HEK293T (cell line): ENCODE data around the gene MZB1.

Experiments
- ARNT ChIP-seq: fragments of 450-650 bp; IDR thresholded peaks from 2 replicates; pipeline ENCODE4 v1.6.1; 2017; ENCODE audit warnings: mild to moderate bottlenecking
- BHLHE40 ChIP-seq: fragments of 450-650 bp; IDR thresholded peaks from 2 replicates; pipeline ENCODE4 v1.6.1; 2016; ENCODE audit warnings: mild to moderate bottlenecking, moderate library complexity, borderline replicate concordance
- ELF4 ChIP-seq: fragments of 450-650 bp; IDR thresholded peaks from 2 replicates; pipeline ENCODE4 v1.6.1; 2017; ENCODE audit warnings: antibody characterized with exemption
- FOXA1 ChIP-seq: fragments of 450-650 bp; IDR thresholded peaks from 2 replicates; pipeline ENCODE4 v1.6.1; 2016; ENCODE audit warnings: mild to moderate bottlenecking
- FOXK2 ChIP-seq: fragments of 450-650 bp; IDR thresholded peaks from 2 replicates; pipeline ENCODE4 v1.6.1; 2016; ENCODE audit warnings: mild to moderate bottlenecking
- FOXM1 ChIP-seq: fragments of 450-650 bp; IDR thresholded peaks from 2 replicates; pipeline ENCODE4 v1.6.1; 2017; ENCODE audit warnings: mild to moderate bottlenecking, borderline replicate concordance
- L3MBTL2 ChIP-seq: fragments of 450-650 bp; conservative IDR thresholded peaks from 2 replicates; pipeline ENCODE4 v1.6.1; 2016; ENCODE audit warnings: mild to moderate bottlenecking
- NFRKB ChIP-seq: fragments of 450-650 bp; IDR thresholded peaks from 2 replicates; pipeline ENCODE4 v1.6.1; 2016; ENCODE audit warnings: mild to moderate bottlenecking, moderate library complexity
- SP1 ChIP-seq: fragments of 450-650 bp; IDR thresholded peaks from 2 replicates; pipeline ENCODE4 v1.6.1; 2017
- SUZ12 ChIP-seq: fragments of 450-650 bp; IDR thresholded peaks from 2 replicates; pipeline ENCODE4 v1.6.1; 2016; ENCODE audit warnings: mild to moderate bottlenecking
- TARDBP ChIP-seq: fragments of 450-650 bp; IDR thresholded peaks from 2 replicates; pipeline ENCODE4 v1.6.1; 2016
- ZNF384 ChIP-seq: fragments of 450-650 bp; IDR thresholded peaks from 2 replicates; pipeline ENCODE4 v1.6.1; 2016
- TF ChIP-seq, protein P1 (sequence below): fragments of 450-650 bp; IDR thresholded peaks from 2 replicates; pipeline ENCODE4 v1.6.1; 2016

DNA sequence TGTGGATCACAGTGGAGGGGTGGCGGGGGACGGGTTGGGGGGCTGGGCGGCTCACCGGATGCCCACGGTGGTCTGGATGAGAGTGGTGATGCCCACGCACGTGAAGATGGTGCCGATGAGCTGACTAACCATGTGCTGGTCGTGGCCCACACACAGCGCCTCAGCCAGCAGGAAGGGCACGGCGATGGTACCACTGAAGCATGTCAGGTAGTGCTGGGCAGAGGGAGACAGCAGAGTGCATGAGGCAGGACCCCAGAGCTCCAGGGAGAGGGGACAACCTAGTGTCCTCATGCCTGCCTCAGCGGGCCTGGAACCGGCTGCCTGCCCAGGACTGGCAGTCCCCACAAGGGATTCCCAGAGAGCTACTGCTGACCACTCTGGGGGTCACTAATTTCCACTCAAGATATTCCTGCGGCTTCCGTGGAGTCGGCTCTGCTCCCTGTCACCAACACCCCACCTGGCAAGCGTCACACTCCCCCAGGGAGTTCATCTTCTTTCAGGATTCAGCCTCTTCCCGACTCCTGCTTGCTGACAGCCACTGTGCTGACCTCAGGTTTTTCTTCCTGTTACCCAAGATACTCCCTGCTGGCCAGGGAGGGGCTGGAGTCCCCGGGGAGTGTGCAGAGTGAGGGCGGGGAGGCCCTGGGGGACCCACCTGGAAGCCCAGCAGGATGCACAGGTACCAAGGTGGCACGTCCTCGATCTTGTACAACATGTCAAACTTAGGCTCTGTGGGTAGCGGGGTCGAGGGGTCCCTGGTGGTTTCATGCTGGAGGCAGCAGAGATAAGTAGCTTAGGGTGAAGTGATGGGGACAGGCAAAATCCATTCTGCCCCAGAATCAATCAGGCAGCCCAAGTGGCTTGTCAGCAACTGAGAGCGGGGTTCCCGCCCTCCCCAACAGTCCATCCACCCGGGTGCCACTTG is 7.6 kb downstream of the MZB1 start:
- TF ChIP-seq TARDBP (no peak), ARNT (no peak), BHLHE40 (no peak), FOXM1 (no peak), ZNF384 (no peak), FOXA1 (no peak), SUZ12 (no peak), ELF4 (no peak), FOXK2 (no peak), SP1 (no peak), NFRKB (no peak), L3MBTL2 (no peak)
- TF ChIP-seq, protein P1, sequence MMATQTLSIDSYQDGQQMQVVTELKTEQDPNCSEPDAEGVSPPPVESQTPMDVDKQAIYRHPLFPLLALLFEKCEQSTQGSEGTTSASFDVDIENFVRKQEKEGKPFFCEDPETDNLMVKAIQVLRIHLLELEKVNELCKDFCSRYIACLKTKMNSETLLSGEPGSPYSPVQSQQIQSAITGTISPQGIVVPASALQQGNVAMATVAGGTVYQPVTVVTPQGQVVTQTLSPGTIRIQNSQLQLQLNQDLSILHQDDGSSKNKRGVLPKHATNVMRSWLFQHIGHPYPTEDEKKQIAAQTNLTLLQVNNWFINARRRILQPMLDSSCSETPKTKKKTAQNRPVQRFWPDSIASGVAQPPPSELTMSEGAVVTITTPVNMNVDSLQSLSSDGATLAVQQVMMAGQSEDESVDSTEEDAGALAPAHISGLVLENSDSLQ = no peak
